GM21390 (cell line): ENCODE measurements around the gene SRCIN1.

Experiments used
- ATAC-seq: cut with Tn5 transposase; IDR thresholded peaks from one replicate; pipeline ENCODE4 v1.9.1; 2021; ENCODE audit not compliant: unreplicated experiment

SRCIN1 gene

GRCh38 chr17:38585056-38585917 is 20.5 kb downstream of the SRCIN1 start:
- no peak for ATAC-seq

- ATAC-seq, result no peak
Observed at GRCh38 chr17:38584350-38584925, 21.3 kb downstream of the SRCIN1 start.

- no peak for ATAC-seq
Observed at GRCh38 chr17:38583828-38584349, 21.9 kb downstream of the SRCIN1 start.

- no peak for ATAC-seq
Observed at GRCh38 chr17:38583176-38583575, 22.6 kb downstream of the SRCIN1 start.

GRCh38 chr17:38582069-38582468 is 23.7 kb downstream of the SRCIN1 start:
- ATAC-seq, result no peak

- ATAC-seq, result no peak
Observed at GRCh38 chr17:38579934-38580333, 25.8 kb downstream of the SRCIN1 start.

GRCh38 chr17:38579083-38579480 is 26.7 kb downstream of the SRCIN1 start:
- no peak for ATAC-seq

GRCh38 chr17:38578229-38579082 is 27.3 kb downstream of the SRCIN1 start:
- no peak for ATAC-seq

GRCh38 chr17:38577645-38578173 is 28.0 kb downstream of the SRCIN1 start:
- ATAC-seq, result no peak

GRCh38 chr17:38577244-38577643 is 28.5 kb downstream of the SRCIN1 start:
- ATAC-seq, result no peak

- no peak for ATAC-seq
Observed at GRCh38 chr17:38575781-38576180, 30.0 kb downstream of the SRCIN1 start.

GRCh38 chr17:38574712-38575111 is 31.0 kb downstream of the SRCIN1 start:
- ATAC-seq, result no peak

GRCh38 chr17:38572669-38573365 is 32.9 kb downstream of the SRCIN1 start:
- no peak for ATAC-seq

- no peak for ATAC-seq
Observed at GRCh38 chr17:38571833-38572668, 33.7 kb downstream of the SRCIN1 start.

- ATAC-seq, result no peak
Observed at GRCh38 chr17:38569701-38570512, 35.8 kb downstream of the SRCIN1 start.

- no peak for ATAC-seq
Observed at GRCh38 chr17:38568845-38569510, 36.8 kb downstream of the SRCIN1 start.

- ATAC-seq, result no peak
Observed at GRCh38 chr17:38568274-38568673, 37.5 kb downstream of the SRCIN1 start.

- ATAC-seq, result no peak
Observed at GRCh38 chr17:38567350-38567749, 38.4 kb downstream of the SRCIN1 start.
